OCI-LY3 (cell line): Measurements from ENCODE around the gene DAB2.

ENCODE experiments used
- EZH2phosphoT487 ChIP-seq: fragments of 200-600 bp; shearing (Covaris generic); IDR thresholded peaks from 2 replicates; pipeline ENCODE4 v1.6.1; 2018; ENCODE audit warnings: antibody characterized with exemption, mixed run types, low read depth
- TF ChIP-seq, protein P1 (sequence below): fragments of 200-600, 300-600 bp; sonication (generic); IDR thresholded peaks from 2 replicates; pipeline ENCODE4 v1.5.1; 2014; ENCODE audit warnings: antibody characterized with exemption, low read length, low read depth

DNA sequence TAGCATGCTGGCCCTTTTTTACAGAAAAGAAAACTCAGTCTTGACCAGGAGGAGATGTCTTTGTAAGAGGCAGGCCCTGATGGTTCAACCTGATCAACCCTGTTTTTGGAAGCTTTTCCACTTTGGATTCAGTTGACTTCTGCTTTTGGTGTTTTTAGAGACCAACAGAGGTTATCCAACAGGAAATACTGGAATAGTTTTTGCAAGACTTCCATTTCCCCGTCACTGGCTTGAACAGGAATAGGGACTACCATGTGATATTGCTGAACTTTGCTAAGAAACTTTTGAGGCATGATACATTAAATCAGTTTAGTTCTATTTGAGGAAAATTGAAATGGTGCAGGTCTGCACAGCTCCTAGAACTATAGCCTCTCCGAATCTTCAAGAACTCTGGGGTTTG lies 17.1 kb upstream of the DAB2 start:
- TF ChIP-seq, protein P1, sequence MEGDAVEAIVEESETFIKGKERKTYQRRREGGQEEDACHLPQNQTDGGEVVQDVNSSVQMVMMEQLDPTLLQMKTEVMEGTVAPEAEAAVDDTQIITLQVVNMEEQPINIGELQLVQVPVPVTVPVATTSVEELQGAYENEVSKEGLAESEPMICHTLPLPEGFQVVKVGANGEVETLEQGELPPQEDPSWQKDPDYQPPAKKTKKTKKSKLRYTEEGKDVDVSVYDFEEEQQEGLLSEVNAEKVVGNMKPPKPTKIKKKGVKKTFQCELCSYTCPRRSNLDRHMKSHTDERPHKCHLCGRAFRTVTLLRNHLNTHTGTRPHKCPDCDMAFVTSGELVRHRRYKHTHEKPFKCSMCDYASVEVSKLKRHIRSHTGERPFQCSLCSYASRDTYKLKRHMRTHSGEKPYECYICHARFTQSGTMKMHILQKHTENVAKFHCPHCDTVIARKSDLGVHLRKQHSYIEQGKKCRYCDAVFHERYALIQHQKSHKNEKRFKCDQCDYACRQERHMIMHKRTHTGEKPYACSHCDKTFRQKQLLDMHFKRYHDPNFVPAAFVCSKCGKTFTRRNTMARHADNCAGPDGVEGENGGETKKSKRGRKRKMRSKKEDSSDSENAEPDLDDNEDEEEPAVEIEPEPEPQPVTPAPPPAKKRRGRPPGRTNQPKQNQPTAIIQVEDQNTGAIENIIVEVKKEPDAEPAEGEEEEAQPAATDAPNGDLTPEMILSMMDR, result no peak
- no peak for TF ChIP-seq EZH2phosphoT487
